HepG2 (cell line): ENCODE results near the gene BCL2L1. TPM values are rescaled to one million over a fixed set of nuclear protein-coding genes. Genes with fewer than 3 reads are reported as not detected.

ENCODE experiments used
- CBX2 ChIP-seq, 2 experiments: fragments of 200-600 bp in 1 of 2; sonication (generic); formaldehyde crosslinking in 1 of 2; IDR thresholded peaks; 2 replicates each; pipeline versions ENCODE4 v1.7.0 to v1.8.1; 2018 to 2022; ENCODE audit warnings: low read depth in 2 of 2, low read length in 1 of 2, mild to moderate bottlenecking in 1 of 2, missing genetic modification reagents in 1 of 2
- CREM ChIP-seq, 2 experiments: sonication (generic) in 1 of 2; formaldehyde crosslinking in 1 of 2; IDR thresholded peaks; 2 replicates each; pipeline versions ENCODE4 v1.4.0 to v1.6.1; 2016 to 2020; ENCODE audit warnings: antibody characterized with exemption in 1 of 2, mild to moderate bottlenecking in 1 of 2, missing genetic modification reagents in 1 of 2
- ELF3 ChIP-seq: IDR thresholded peaks from 2 replicates; pipeline ENCODE4 v1.6.1; 2016; ENCODE audit warnings: missing genetic modification reagents, missing compliant biosample characterization
- IKZF1 ChIP-seq: fragments of 450-650 bp; IDR thresholded peaks from 2 replicates; pipeline ENCODE4 v1.7.1; 2016
- IRX3 ChIP-seq: sonication (generic); formaldehyde crosslinking; IDR thresholded peaks from 2 replicates; pipeline ENCODE4 v1.8.1; 2023; ENCODE audit warnings: mild to moderate bottlenecking, low read depth, missing genetic modification reagents, borderline replicate concordance
- JUNB ChIP-seq: sonication (generic); formaldehyde crosslinking; IDR thresholded peaks from 2 replicates; pipeline ENCODE4 v1.8.0; 2022; ENCODE audit warnings: missing genetic modification reagents, mild to moderate bottlenecking, borderline replicate concordance
- NFE2L2 ChIP-seq: fragments of 150-350 bp; IDR thresholded peaks from 2 replicates; pipeline ENCODE4 v1.6.1; 2014; ENCODE audit warnings: low read length
- TBP ChIP-seq: sonication (generic); formaldehyde crosslinking; IDR thresholded peaks from 2 replicates; pipeline ENCODE4 v1.5.0; 2020; ENCODE audit warnings: missing genetic modification reagents
- TBX3 ChIP-seq: fragments of 450-650 bp; IDR thresholded peaks from 2 replicates; pipeline ENCODE4 v1.6.1; 2017; ENCODE audit warnings: antibody characterized with exemption, mild to moderate bottlenecking, inconsistent platforms, borderline replicate concordance
- ZBTB8A ChIP-seq: sonication (generic); formaldehyde crosslinking; IDR thresholded peaks from 2 replicates; pipeline ENCODE4 v1.4.0; 2020; ENCODE audit warnings: mild to moderate bottlenecking, low read depth, missing genetic modification reagents, borderline replicate concordance
- ZNF33A ChIP-seq: sonication (generic); formaldehyde crosslinking; IDR thresholded peaks from 2 replicates; pipeline ENCODE4 v1.5.1; 2020; ENCODE audit warnings: missing genetic modification reagents, mild to moderate bottlenecking, moderate library complexity, borderline replicate concordance
- ZNF451 ChIP-seq: sonication (generic); formaldehyde crosslinking; IDR thresholded peaks from 2 replicates; pipeline ENCODE4 v1.5.0; 2020; ENCODE audit warnings: mild to moderate bottlenecking, missing genetic modification reagents
- ZNF564 ChIP-seq: sonication (generic); formaldehyde crosslinking; IDR thresholded peaks from 2 replicates; pipeline ENCODE4 v1.8.1; 2023; ENCODE audit warnings: mild to moderate bottlenecking, missing genetic modification reagents
- ZNF746 ChIP-seq: sonication (generic); formaldehyde crosslinking; IDR thresholded peaks from 2 replicates; pipeline ENCODE4 v1.8.0; 2022; ENCODE audit warnings: mild to moderate bottlenecking, missing genetic modification reagents
- ZNF883 ChIP-seq: sonication (generic); formaldehyde crosslinking; IDR thresholded peaks from 2 replicates; pipeline ENCODE4 v1.5.1; 2020; ENCODE audit warnings: mild to moderate bottlenecking, missing genetic modification reagents; ENCODE audit errors: not compliant biosample characterization
- ZSCAN21 ChIP-seq: sonication (generic); formaldehyde crosslinking; IDR thresholded peaks from 2 replicates; pipeline ENCODE4 v1.8.0; 2022; ENCODE audit warnings: mild to moderate bottlenecking, missing genetic modification reagents, moderate library complexity, borderline replicate concordance
- polyA plus RNA-seq, 8 experiments: library from polyadenylated mRNA; depleted of rRNA in 3 of 8; stranded (reverse) in 7 of 8; unstranded in 1 of 8; fragments of >200 nt; fragmentation: Illumina TruSeq in 4 of 8; extraction: Trizol in 4 of 8; gene quantifications; 2 replicates each; pipeline versions ENCODE4 v1.2.1 to v1.2.3, GENCODE V29; 2011 to 2016; ENCODE audit warnings: low read depth in 4 of 8, missing spikeins in 1 of 8, mixed read lengths in 1 of 8; ENCODE audit not compliant: insufficient read depth in 1 of 8
- total RNA-seq, 5 experiments: library from RNA; depleted of rRNA; stranded (reverse); fragments of >200 nt; fragmentation: Illumina TruSeq; extraction: Trizol; gene quantifications; 2 replicates each; pipeline ENCODE4 v1.2.3, GENCODE V29; 2016; ENCODE audit warnings: low read depth in 1 of 5
- TF ChIP-seq, protein P1 (sequence below): IDR thresholded peaks from 2 replicates; pipeline ENCODE4 v1.6.1; 2016; ENCODE audit warnings: missing genetic modification reagents, missing compliant biosample characterization
- TF ChIP-seq, protein P2 (sequence below): IDR thresholded peaks from 2 replicates; pipeline ENCODE4 v1.6.1; 2016; ENCODE audit warnings: low read depth, control low read depth
- TF ChIP-seq, protein P3 (sequence below): sonication (generic); formaldehyde crosslinking; IDR thresholded peaks from 2 replicates; pipeline ENCODE4 v1.8.1; 2023; ENCODE audit warnings: mild to moderate bottlenecking, missing genetic modification reagents
- TF ChIP-seq, protein P4 (sequence below): sonication (generic); formaldehyde crosslinking; conservative IDR thresholded peaks from 2 replicates; pipeline ENCODE4 v1.8.1; 2023; ENCODE audit warnings: missing genetic modification reagents
- TF ChIP-seq, protein P5 (sequence below): sonication (generic); formaldehyde crosslinking; IDR thresholded peaks from 2 replicates; pipeline ENCODE4 v1.8.0; 2022; ENCODE audit warnings: mild to moderate bottlenecking, missing genetic modification reagents, borderline replicate concordance
- TF ChIP-seq, protein P6 (sequence below): sonication (generic); formaldehyde crosslinking; IDR thresholded peaks from 2 replicates; pipeline ENCODE4 v1.4.0; 2020; ENCODE audit warnings: mild to moderate bottlenecking, low read depth, missing genetic modification reagents

BCL2L1 gene
- total and polyA plus RNA-seq, 2 of the 13 experiments (the other 11 are each of a cell fraction or from before 2014, with no cell fraction given), result 164 to 258 TPM

DNA sequence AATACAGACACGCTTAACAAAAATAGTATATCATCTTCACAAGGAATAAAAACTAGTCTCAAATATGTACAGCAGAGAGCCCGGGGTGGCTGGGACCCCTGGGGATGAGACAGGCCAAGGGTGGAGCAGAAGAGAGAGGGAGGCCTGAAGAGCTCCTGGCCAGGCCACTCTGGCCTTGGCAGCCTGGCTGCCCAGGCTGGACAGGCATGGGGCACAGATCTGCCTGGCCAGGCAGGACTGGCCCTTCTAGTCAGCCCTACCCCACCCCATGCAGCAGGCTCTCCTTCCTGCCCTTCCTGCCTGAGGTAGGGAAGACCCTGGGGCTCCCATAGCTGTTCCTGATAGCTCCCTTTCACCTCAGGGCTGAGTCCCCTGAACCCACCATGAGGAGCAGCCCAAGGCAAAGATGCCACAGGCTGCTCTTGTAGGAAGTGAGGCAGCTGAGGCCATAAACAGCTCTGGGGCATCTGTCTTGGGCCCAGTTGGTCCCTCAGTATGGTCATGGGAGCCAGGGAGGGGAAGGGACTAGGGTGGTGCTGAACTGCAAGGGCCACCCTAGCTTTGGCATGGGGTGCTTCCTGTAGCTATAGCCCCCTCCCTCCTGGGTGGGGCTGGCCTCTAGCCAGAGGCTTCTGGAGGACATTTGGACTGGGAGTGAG lies 57.8 kb downstream of the BCL2L1 start (continued):
- TF ChIP-seq ZNF746 (CRISPR knock-in tag) (no peak; the same call in 1 of the 2 replicates), ZBTB8A (no peak), ELF3 (no peak), ZNF33A (CRISPR knock-in tag) (no peak), CBX2 (IDR thresholded peaks at IDR 0.05; ENCODE audit: low read depth, low read length) (no peak), CBX2 (CRISPR knock-in tag; IDR thresholded peaks at IDR 0.05; ENCODE audit: low read depth) (no peak), NFE2L2 (peak; percentile 8; the same call in 1 of the 2 replicates), CREM (IDR thresholded peaks at IDR 0.05) (no peak), CREM (CRISPR knock-in tag; IDR thresholded peaks at IDR 0.05) (no peak), ZSCAN21 (CRISPR knock-in tag) (no peak), JUNB (CRISPR knock-in tag) (no peak), ZNF564 (CRISPR knock-in tag) (no peak), ZNF451 (CRISPR knock-in tag) (no peak), ZNF883 (peak; percentile 60), TBX3 (no peak), IKZF1 (no peak), IRX3 (CRISPR knock-in tag) (no peak), TBP (CRISPR knock-in tag) (no peak)
- TF ChIP-seq, protein P1, sequence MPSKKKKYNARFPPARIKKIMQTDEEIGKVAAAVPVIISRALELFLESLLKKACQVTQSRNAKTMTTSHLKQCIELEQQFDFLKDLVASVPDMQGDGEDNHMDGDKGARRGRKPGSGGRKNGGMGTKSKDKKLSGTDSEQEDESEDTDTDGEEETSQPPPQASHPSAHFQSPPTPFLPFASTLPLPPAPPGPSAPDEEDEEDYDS (CRISPR knock-in tag), result no peak
- TF ChIP-seq, protein P2, sequence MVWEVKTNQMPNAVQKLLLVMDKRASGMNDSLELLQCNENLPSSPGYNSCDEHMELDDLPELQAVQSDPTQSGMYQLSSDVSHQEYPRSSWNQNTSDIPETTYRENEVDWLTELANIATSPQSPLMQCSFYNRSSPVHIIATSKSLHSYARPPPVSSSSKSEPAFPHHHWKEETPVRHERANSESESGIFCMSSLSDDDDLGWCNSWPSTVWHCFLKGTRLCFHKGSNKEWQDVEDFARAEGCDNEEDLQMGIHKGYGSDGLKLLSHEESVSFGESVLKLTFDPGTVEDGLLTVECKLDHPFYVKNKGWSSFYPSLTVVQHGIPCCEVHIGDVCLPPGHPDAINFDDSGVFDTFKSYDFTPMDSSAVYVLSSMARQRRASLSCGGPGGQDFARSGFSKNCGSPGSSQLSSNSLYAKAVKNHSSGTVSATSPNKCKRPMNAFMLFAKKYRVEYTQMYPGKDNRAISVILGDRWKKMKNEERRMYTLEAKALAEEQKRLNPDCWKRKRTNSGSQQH (CRISPR knock-in tag), result no peak
- TF ChIP-seq, protein P3, sequence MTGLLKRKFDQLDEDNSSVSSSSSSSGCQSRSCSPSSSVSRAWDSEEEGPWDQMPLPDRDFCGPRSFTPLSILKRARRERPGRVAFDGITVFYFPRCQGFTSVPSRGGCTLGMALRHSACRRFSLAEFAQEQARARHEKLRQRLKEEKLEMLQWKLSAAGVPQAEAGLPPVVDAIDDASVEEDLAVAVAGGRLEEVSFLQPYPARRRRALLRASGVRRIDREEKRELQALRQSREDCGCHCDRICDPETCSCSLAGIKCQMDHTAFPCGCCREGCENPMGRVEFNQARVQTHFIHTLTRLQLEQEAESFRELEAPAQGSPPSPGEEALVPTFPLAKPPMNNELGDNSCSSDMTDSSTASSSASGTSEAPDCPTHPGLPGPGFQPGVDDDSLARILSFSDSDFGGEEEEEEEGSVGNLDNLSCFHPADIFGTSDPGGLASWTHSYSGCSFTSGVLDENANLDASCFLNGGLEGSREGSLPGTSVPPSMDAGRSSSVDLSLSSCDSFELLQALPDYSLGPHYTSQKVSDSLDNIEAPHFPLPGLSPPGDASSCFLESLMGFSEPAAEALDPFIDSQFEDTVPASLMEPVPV (CRISPR knock-in tag), result no peak; the same call in 1 of the 2 replicates
- TF ChIP-seq, protein P4, sequence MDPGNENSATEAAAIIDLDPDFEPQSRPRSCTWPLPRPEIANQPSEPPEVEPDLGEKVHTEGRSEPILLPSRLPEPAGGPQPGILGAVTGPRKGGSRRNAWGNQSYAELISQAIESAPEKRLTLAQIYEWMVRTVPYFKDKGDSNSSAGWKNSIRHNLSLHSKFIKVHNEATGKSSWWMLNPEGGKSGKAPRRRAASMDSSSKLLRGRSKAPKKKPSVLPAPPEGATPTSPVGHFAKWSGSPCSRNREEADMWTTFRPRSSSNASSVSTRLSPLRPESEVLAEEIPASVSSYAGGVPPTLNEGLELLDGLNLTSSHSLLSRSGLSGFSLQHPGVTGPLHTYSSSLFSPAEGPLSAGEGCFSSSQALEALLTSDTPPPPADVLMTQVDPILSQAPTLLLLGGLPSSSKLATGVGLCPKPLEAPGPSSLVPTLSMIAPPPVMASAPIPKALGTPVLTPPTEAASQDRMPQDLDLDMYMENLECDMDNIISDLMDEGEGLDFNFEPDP (CRISPR knock-in tag), result no peak
- TF ChIP-seq, protein P5, sequence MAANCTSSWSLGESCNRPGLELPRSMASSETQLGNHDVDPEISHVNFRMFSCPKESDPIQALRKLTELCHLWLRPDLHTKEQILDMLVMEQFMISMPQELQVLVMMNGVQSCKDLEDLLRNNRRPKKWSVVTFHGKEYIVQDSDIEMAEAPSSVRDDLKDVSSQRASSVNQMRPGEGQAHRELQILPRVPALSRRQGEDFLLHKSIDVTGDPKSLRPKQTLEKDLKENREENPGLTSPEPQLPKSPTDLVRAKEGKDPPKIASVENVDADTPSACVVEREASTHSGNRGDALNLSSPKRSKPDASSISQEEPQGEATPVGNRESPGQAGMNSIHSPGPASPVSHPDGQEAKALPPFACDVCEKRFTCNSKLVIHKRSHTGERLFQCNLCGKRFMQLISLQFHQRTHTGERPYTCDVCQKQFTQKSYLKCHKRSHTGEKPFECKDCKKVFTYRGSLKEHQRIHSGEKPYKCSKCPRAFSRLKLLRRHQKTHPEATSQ, result no peak
- TF ChIP-seq, protein P6, sequence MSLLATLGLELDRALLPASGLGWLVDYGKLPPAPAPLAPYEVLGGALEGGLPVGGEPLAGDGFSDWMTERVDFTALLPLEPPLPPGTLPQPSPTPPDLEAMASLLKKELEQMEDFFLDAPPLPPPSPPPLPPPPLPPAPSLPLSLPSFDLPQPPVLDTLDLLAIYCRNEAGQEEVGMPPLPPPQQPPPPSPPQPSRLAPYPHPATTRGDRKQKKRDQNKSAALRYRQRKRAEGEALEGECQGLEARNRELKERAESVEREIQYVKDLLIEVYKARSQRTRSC (CRISPR knock-in tag), result 0 out of 2 replicates have a peak, but pooled peaks have one; percentile 27
